Panc1 (cell line): ENCODE results near the gene MTAP. TPM values are rescaled to one million over a fixed set of nuclear protein-coding genes. Genes with fewer than 3 reads are reported as not detected.

ENCODE experiments used
- ATAC-seq: fragments of 200-7000 bp; cut with Tn5 transposase; 2 replicates; pipeline ENCODE4 v1.9.1; 2020; ENCODE audit warnings: mild to moderate bottlenecking, moderate library complexity
- BruUV-seq: library from RNA; stranded (reverse); fragments of 400-500 nt; replicated peaks from 2 replicates; lab custom pipeline; 2021; lab: Mats Ljungman, UMichigan
- CTCF ChIA-PET: fragments of 300-600 bp; sonication (Branson Sonifier 250); formaldehyde crosslinking; loops from one replicate; lab custom pipeline; 2022; ENCODE audit warnings: antibody characterized with exemption; lab: Charles Lee
- POLR2A ChIA-PET: fragments of 300-600 bp; sonication (Branson Sonifier 250); formaldehyde crosslinking; loops from one replicate; lab custom pipeline; 2022; ENCODE audit warnings: antibody characterized with exemption; lab: Charles Lee
- DNase-seq: peaks from one replicate; pipeline ENCODE4 v3.0.0-alpha.2; 2010; ENCODE audit warnings: low read depth, low spot score
- H3K27ac ChIP-seq: 2 replicates; pipeline ENCODE4 v1.5.1; 2011; ENCODE audit warnings: mild to moderate bottlenecking, low read length, inconsistent platforms
- H3K27me3 ChIP-seq: fragments of 200-500 bp; sonication (Bioruptor generic); 2 replicates; pipeline ENCODE4 v1.6.0; 2014; ENCODE audit warnings: low read length, inconsistent platforms; ENCODE audit not compliant: control insufficient read depth, insufficient read depth
- H3K36me3 ChIP-seq: fragments of 200-500 bp; sonication (Bioruptor generic); 2 replicates; pipeline ENCODE4 v1.5.1; 2014; ENCODE audit warnings: inconsistent platforms, mild to moderate bottlenecking, low read length, moderate library complexity; ENCODE audit not compliant: control insufficient read depth, insufficient read depth
- H3K4me1 ChIP-seq: 2 replicates; pipeline ENCODE4 v1.5.1; 2011; ENCODE audit warnings: inconsistent platforms, mild to moderate bottlenecking, low read length, moderate library complexity; ENCODE audit not compliant: control insufficient read depth, insufficient read depth
- H3K4me3 ChIP-seq, 2 experiments: 2 replicates each; pipeline ENCODE4 v1.5.1; 2011 to 2012; ENCODE audit warnings: low read depth in 2 of 2, low read length in 2 of 2, mild to moderate bottlenecking in 2 of 2, inconsistent platforms in 1 of 2, moderate library complexity in 1 of 2
- H3K9me3 ChIP-seq: fragments of 200-500 bp; sonication (Bioruptor generic); 2 replicates; pipeline ENCODE4 v1.5.1; 2014; ENCODE audit warnings: low read depth, mild to moderate bottlenecking, inconsistent platforms, low read length, moderate library complexity; ENCODE audit not compliant: control insufficient read depth, insufficient read depth
- CTCF ChIP-seq: fragments of 450-650 bp; IDR thresholded peaks from 2 replicates; pipeline ENCODE4 v1.5.1; 2017; ENCODE audit warnings: mild to moderate bottlenecking
- POLR2AphosphoS5 ChIP-seq: IDR thresholded peaks from 2 replicates; pipeline ENCODE4 v1.6.1; 2012; ENCODE audit warnings: mild to moderate bottlenecking, low read depth, low read length, moderate library complexity
- SIN3A ChIP-seq: IDR thresholded peaks from 2 replicates; pipeline ENCODE4 v1.6.1; 2012; ENCODE audit warnings: low read depth, mild to moderate bottlenecking, low read length, moderate library complexity, borderline replicate concordance; ENCODE audit not compliant: insufficient read depth
- TCF7L2 ChIP-seq: IDR thresholded peaks from 2 replicates; pipeline ENCODE4 v1.6.1; 2011; ENCODE audit warnings: mild to moderate bottlenecking, low read depth, low read length, inconsistent platforms
- in situ Hi-C: cut with HindIII; loops from 2 replicates; pipeline ENCODE4 v1.10.0; 2016; ENCODE audit warnings: low sequenced_read_pairs, low pct_unique_long_range_greater_than_20kb
- intact Hi-C: fragments of 100-400 bp; cut with micrococcal nuclease; formaldehyde crosslinking; loops from one replicate; pipeline ENCODE4 v1.10.0; 2022; ENCODE audit not compliant: unreplicated experiment
- total RNA-seq: library from RNA; stranded (reverse); gene quantifications from one replicate; pipeline ENCODE4 v1.2.1, GENCODE V29; 2021; ENCODE audit not compliant: unreplicated experiment
- TF ChIP-seq, protein P1 (sequence below), 2 experiments: IDR thresholded peaks; 2 replicates each; pipeline ENCODE4 v1.6.1; 2011 to 2012; ENCODE audit warnings: low read depth in 2 of 2, control low read depth in 1 of 2, low read length in 1 of 2, mild to moderate bottlenecking in 1 of 2, moderate library complexity in 1 of 2; ENCODE audit not compliant: insufficient read depth in 1 of 2

Gene MTAP
- total RNA-seq, 1 experiment from 2014 or later, result 9.6 TPM

- no peak for TF ChIP-seq TCF7L2
- TF ChIP-seq CTCF, result no peak
- no peak for TF ChIP-seq SIN3A
- no peak for TF ChIP-seq POLR2AphosphoS5
- TF ChIP-seq, protein P1, sequence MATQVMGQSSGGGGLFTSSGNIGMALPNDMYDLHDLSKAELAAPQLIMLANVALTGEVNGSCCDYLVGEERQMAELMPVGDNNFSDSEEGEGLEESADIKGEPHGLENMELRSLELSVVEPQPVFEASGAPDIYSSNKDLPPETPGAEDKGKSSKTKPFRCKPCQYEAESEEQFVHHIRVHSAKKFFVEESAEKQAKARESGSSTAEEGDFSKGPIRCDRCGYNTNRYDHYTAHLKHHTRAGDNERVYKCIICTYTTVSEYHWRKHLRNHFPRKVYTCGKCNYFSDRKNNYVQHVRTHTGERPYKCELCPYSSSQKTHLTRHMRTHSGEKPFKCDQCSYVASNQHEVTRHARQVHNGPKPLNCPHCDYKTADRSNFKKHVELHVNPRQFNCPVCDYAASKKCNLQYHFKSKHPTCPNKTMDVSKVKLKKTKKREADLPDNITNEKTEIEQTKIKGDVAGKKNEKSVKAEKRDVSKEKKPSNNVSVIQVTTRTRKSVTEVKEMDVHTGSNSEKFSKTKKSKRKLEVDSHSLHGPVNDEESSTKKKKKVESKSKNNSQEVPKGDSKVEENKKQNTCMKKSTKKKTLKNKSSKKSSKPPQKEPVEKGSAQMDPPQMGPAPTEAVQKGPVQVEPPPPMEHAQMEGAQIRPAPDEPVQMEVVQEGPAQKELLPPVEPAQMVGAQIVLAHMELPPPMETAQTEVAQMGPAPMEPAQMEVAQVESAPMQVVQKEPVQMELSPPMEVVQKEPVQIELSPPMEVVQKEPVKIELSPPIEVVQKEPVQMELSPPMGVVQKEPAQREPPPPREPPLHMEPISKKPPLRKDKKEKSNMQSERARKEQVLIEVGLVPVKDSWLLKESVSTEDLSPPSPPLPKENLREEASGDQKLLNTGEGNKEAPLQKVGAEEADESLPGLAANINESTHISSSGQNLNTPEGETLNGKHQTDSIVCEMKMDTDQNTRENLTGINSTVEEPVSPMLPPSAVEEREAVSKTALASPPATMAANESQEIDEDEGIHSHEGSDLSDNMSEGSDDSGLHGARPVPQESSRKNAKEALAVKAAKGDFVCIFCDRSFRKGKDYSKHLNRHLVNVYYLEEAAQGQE (IDR thresholded peaks at IDR 0.05; ENCODE audit: insufficient read depth in 1 of 2, low read depth in 2 of 2, low read length in 1 of 2), result no peak
- ATAC-seq, result no peak
- in situ Hi-C loops (no loop called here), intact Hi-C loops (no loop called here)
- ChIA-PET POLR2A (no interaction called here), CTCF (no interaction called here)
- H3K27me3 ChIP-seq, result no peaks in the 10 kb centered on the region
- BruUV-seq, result no TSS peak
- H3K4me3 ChIP-seq, result no peak overlapping the region
- no peak overlapping the region for H3K27ac ChIP-seq
- no peak for DNase-seq
- H3K4me1 ChIP-seq, result no peaks in the 10 kb centered on the region
- no peaks in the 10 kb centered on the region for H3K9me3 ChIP-seq
- no peaks in the 10 kb centered on the region for H3K36me3 ChIP-seq
Measured at GRCh38 chr9:21982861-21983560, 180.6 kb downstream of the MTAP start.

DNA sequence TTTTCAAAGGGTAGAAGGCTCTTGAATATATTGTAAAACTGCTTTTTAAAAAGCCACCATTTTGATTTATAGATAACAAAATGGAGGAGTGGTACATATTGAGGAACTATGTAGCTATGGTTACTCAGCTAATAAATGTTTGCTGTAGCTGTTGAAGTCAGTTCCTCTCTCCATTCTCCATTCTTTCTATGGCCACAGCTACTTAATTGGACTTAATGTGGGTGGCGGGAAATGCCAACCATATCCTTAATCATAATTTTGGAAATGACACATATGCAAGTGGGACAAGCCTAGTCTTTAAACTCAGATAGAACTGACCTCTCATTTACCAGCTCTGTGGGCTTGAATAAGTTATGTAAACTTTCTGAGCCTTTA, 181.1 kb downstream of the MTAP start:
- Histone ChIP-seq H3K4me1 (no peaks in the 10 kb centered on the region), H3K27me3 (no peaks in the 10 kb centered on the region), H3K4me3 (no peak overlapping the region), H3K9me3 (no peaks in the 10 kb centered on the region), H3K27ac (no peak overlapping the region), H3K36me3 (no peaks in the 10 kb centered on the region)
- ATAC-seq (no peak), DNase-seq (no peak)
- POLR2A ChIA-PET, result no interaction called here
- intact Hi-C loops, result no loop called here
- in situ Hi-C loops, result no loop called here
- TF ChIP-seq TCF7L2 (no peak), CTCF (no peak), POLR2AphosphoS5 (no peak), SIN3A (no peak)
- TF ChIP-seq, protein P1 (IDR thresholded peaks at IDR 0.05; ENCODE audit: insufficient read depth in 1 of 2, low read depth in 2 of 2, low read length in 1 of 2), result no peak
- no TSS peak for BruUV-seq
- CTCF ChIA-PET, result no interaction called here
